GM19025 (cell line): ENCODE data around the gene CHSY1.
"Not testable (repeated sequence)": the region's sequence is repeated elsewhere in the genome, so short reads cannot be mapped to it uniquely, and the experiment has no call there.

Experiments used
- ATAC-seq: cut with Tn5 transposase; IDR thresholded peaks from one replicate; pipeline ENCODE4 v1.9.1; 2021; ENCODE audit warnings: mild to moderate bottlenecking, low read depth, moderate library complexity; ENCODE audit not compliant: unreplicated experiment

Gene CHSY1

GRCh38 chr15:101251830-101252820, at the start of gene CHSY1:
Gene CHSY1, minus strand, starts transcription at chr15:101252048. Its CDS starts 592 bp downstream, at chr15:101251456.
- ATAC-seq = peak; percentile 76

- ATAC-seq = no peak
These were observed 44.9 kb upstream of the CHSY1 start for GRCh38 chr15:101296418-101297405.

GRCh38 chr15:101295607-101296161, 43.8 kb upstream of the CHSY1 start:
- no peak for ATAC-seq

- peak; percentile 77 for ATAC-seq
These were observed 43.1 kb upstream of the CHSY1 start, which contains the start of gene SNRPA1 for GRCh38 chr15:101294731-101295606. Gene SNRPA1, minus strand, starts transcription at chr15:101295248. Its CDS starts 70 bp downstream, at chr15:101295178.

- ATAC-seq = no peak
These were observed 41.3 kb upstream of the CHSY1 start for GRCh38 chr15:101293122-101293521.

GRCh38 chr15:101288905-101289513, 37.2 kb upstream of the CHSY1 start:
- no peak for ATAC-seq

- ATAC-seq = not testable (repeated sequence)
These were observed 35.5 kb upstream of the CHSY1 start for GRCh38 chr15:101287342-101287741.

- no peak for ATAC-seq
These were observed 34.7 kb upstream of the CHSY1 start for GRCh38 chr15:101286471-101287114.

- no peak for ATAC-seq
These were observed 32.1 kb upstream of the CHSY1 start for GRCh38 chr15:101283931-101284330.

- no peak for ATAC-seq
These were observed 28.2 kb upstream of the CHSY1 start for GRCh38 chr15:101280007-101280406.

- no peak for ATAC-seq
These were observed 26.2 kb upstream of the CHSY1 start for GRCh38 chr15:101277943-101278564.

GRCh38 chr15:101277038-101277822, 25.4 kb upstream of the CHSY1 start, which contains the start of gene SELENOS:
Gene SELENOS, minus strand, starts transcription at chr15:101277485. Its CDS starts 68 bp downstream, at chr15:101277417.
- peak; percentile 88 for ATAC-seq

- ATAC-seq = no peak
These were observed 24.7 kb upstream of the CHSY1 start for GRCh38 chr15:101276501-101277037.

GRCh38 chr15:101275018-101275417, 23.2 kb upstream of the CHSY1 start:
- no peak for ATAC-seq

GRCh38 chr15:101273534-101273933, 21.7 kb upstream of the CHSY1 start:
- no peak for ATAC-seq

- ATAC-seq = no peak
These were observed 20.7 kb upstream of the CHSY1 start for GRCh38 chr15:101272584-101272983.
